AML-193 (cell line): ENCODE measurements around the gene STMN1.

ENCODE experiments used
- DNase-seq, 2 experiments: peaks; one replicate each; lab custom pipeline; 2025; lab: John Stamatoyannopoulos, UW

STMN1 gene

GRCh38 chr1:25871086-25871703, 35.0 kb downstream of the STMN1 start:
- DNase-seq, result no peak

GRCh38 chr1:25870614-25871013, 35.6 kb downstream of the STMN1 start:
- DNase-seq, result no peak

- DNase-seq, result no peak
These were observed 36.2 kb downstream of the STMN1 start for GRCh38 chr1:25869909-25870606.

GRCh38 chr1:25867210-25867991, 38.8 kb downstream of the STMN1 start:
- DNase-seq, result no peak

GRCh38 chr1:25866288-25866687, 39.9 kb downstream of the STMN1 start:
- DNase-seq, result no peak

- no peak for DNase-seq
These were observed 41.8 kb downstream of the STMN1 start for GRCh38 chr1:25864434-25864833.

GRCh38 chr1:25863486-25864262, 42.5 kb downstream of the STMN1 start:
- DNase-seq, result no peak

GRCh38 chr1:25862785-25863485, 43.3 kb downstream of the STMN1 start:
- no peak for DNase-seq

GRCh38 chr1:25861316-25862286, 44.6 kb downstream of the STMN1 start:
- peak; percentile 52 to 63 for DNase-seq

GRCh38 chr1:25858906-25859789, 47.1 kb downstream of the STMN1 start, which contains the start of gene AUNIP:
TSS of gene AUNIP (minus strand) at chr1:25859457. CDS start at chr1:25859357, 100 bp downstream.
- DNase-seq, result peak; percentile 81 to 85

GRCh38 chr1:25858494-25858893, 47.7 kb downstream of the STMN1 start:
- DNase-seq, result peak; percentile 8 to 27

- no peak for DNase-seq
These were observed 49.4 kb downstream of the STMN1 start for GRCh38 chr1:25856856-25857255.

GRCh38 chr1:25854554-25854953, 51.7 kb downstream of the STMN1 start:
- no peak for DNase-seq
